Liver (tissue), 9 donors: ENCODE results near the gene MRPL41. TPM values are rescaled to one million over a fixed set of nuclear protein-coding genes. Genes with fewer than 3 reads are reported as not detected.

Experiments
- DNase-seq: peaks from one replicate; pipeline ENCODE4 v3.0.0-alpha.2; 2017; ENCODE audit warnings: low spot score
- H3K27ac ChIP-seq, 2 donors: one replicate each; pipeline ENCODE4 v1.7.0; 2013; ENCODE audit warnings: inconsistent platforms in 2 of 2, low read length in 2 of 2, control low read depth in 1 of 2, low read depth in 1 of 2, mild to moderate bottlenecking in 1 of 2
- H3K27me3 ChIP-seq, 4 donors: one replicate each; pipeline versions ENCODE4 v1.6.1 to v1.7.0; 2013; ENCODE audit warnings: low read length in 3 of 4, inconsistent platforms in 1 of 4, mild to moderate bottlenecking in 1 of 4, moderate library complexity in 1 of 4; ENCODE audit not compliant: control insufficient read depth in 4 of 4, insufficient read depth in 4 of 4
- H3K36me3 ChIP-seq, 4 donors: one replicate each; pipeline versions ENCODE4 v1.6.1 to v1.7.0; 2013; ENCODE audit warnings: low read length in 3 of 4, mild to moderate bottlenecking in 3 of 4, low read depth in 1 of 4, moderate library complexity in 1 of 4; ENCODE audit not compliant: control insufficient read depth in 4 of 4, insufficient read depth in 3 of 4
- H3K4me1 ChIP-seq, 4 donors: one replicate each; pipeline versions ENCODE4 v1.6.1 to v1.7.0; 2013; ENCODE audit warnings: low read length in 3 of 4, mild to moderate bottlenecking in 3 of 4, moderate library complexity in 1 of 4; ENCODE audit not compliant: control insufficient read depth in 4 of 4, insufficient read depth in 4 of 4
- H3K4me3 ChIP-seq, 3 donors: one replicate each; pipeline versions ENCODE4 v1.6.1 to v1.7.0; 2013; ENCODE audit warnings: low read length in 3 of 3, control low read depth in 1 of 3, low read depth in 1 of 3, mild to moderate bottlenecking in 1 of 3
- H3K9ac ChIP-seq, 2 donors: one replicate each; pipeline ENCODE4 v1.7.0; 2013; ENCODE audit warnings: low read length in 2 of 2, mild to moderate bottlenecking in 2 of 2, moderate library complexity in 2 of 2, control low read depth in 1 of 2, low read depth in 1 of 2
- H3K9me3 ChIP-seq, 4 donors: one replicate each; pipeline versions ENCODE4 v1.6.1 to v1.7.0; 2013; ENCODE audit warnings: low read length in 3 of 4; ENCODE audit not compliant: control insufficient read depth in 4 of 4
- ATF3 ChIP-seq: IDR thresholded peaks from 2 replicates; pipeline ENCODE4 v1.6.1; 2016; ENCODE audit warnings: antibody characterized with exemption
- CTCF ChIP-seq: fragments of 150-350 bp; IDR thresholded peaks from 2 replicates; pipeline ENCODE4 v1.5.1; 2017; ENCODE audit warnings: improper control_type of control experiment, low read depth, low read length; ENCODE audit not compliant: missing input control
- EGR1 ChIP-seq, 2 donors: IDR thresholded peaks; 2 replicates each; pipeline ENCODE4 v1.6.1; 2016 to 2018; ENCODE audit warnings: antibody characterized with exemption in 2 of 2, low read depth in 2 of 2
- FOXA1 ChIP-seq: IDR thresholded peaks from 2 replicates; pipeline ENCODE4 v1.6.1; 2016; ENCODE audit warnings: antibody characterized with exemption
- FOXA2 ChIP-seq: IDR thresholded peaks from 2 replicates; pipeline ENCODE4 v1.6.1; 2016; ENCODE audit warnings: antibody characterized with exemption
- GABPA ChIP-seq, 2 donors: IDR thresholded peaks in 1 of 2; conservative IDR thresholded peaks in 1 of 2; 2 replicates each; pipeline ENCODE4 v1.6.1; 2016; ENCODE audit warnings: antibody characterized with exemption in 2 of 2, mild to moderate bottlenecking in 1 of 2, moderate library complexity in 1 of 2
- HNF4A ChIP-seq, 2 donors: conservative IDR thresholded peaks; 2 replicates each; pipeline ENCODE4 v1.6.1; 2016; ENCODE audit warnings: antibody characterized with exemption in 2 of 2, mild to moderate bottlenecking in 2 of 2
- HNF4G ChIP-seq: IDR thresholded peaks from 2 replicates; pipeline ENCODE4 v1.6.1; 2016; ENCODE audit warnings: antibody characterized with exemption
- JUND ChIP-seq, 2 donors: IDR thresholded peaks; 2 replicates each; pipeline ENCODE4 v1.6.1; 2016; ENCODE audit warnings: antibody characterized with exemption in 2 of 2
- MAX ChIP-seq: IDR thresholded peaks from 2 replicates; pipeline ENCODE4 v1.6.1; 2016; ENCODE audit warnings: antibody characterized with exemption
- NR2F2 ChIP-seq: IDR thresholded peaks from 2 replicates; pipeline ENCODE4 v1.6.1; 2016; ENCODE audit warnings: antibody characterized with exemption
- RAD21 ChIP-seq, 2 donors: IDR thresholded peaks; 2 replicates each; pipeline ENCODE4 v1.6.1; 2016; ENCODE audit warnings: antibody characterized with exemption in 2 of 2, mild to moderate bottlenecking in 2 of 2
- REST ChIP-seq: IDR thresholded peaks from 2 replicates; pipeline ENCODE4 v1.6.1; 2016; ENCODE audit warnings: antibody characterized with exemption, mild to moderate bottlenecking
- RXRA ChIP-seq, 2 donors: IDR thresholded peaks; 2 replicates each; pipeline ENCODE4 v1.6.1; 2017 to 2018; ENCODE audit warnings: antibody characterized with exemption in 2 of 2, mild to moderate bottlenecking in 1 of 2
- SP1 ChIP-seq: IDR thresholded peaks from 2 replicates; pipeline ENCODE4 v1.6.1; 2018; ENCODE audit warnings: antibody characterized with exemption, mild to moderate bottlenecking
- TAF1 ChIP-seq: conservative IDR thresholded peaks from 2 replicates; pipeline ENCODE4 v1.6.1; 2016; ENCODE audit warnings: antibody characterized with exemption, mild to moderate bottlenecking
- YY1 ChIP-seq: IDR thresholded peaks from 2 replicates; pipeline ENCODE4 v1.6.1; 2016; ENCODE audit warnings: antibody characterized with exemption, mild to moderate bottlenecking
- ZBTB33 ChIP-seq: IDR thresholded peaks from 2 replicates; pipeline ENCODE4 v1.6.1; 2016; ENCODE audit warnings: antibody characterized with exemption
- WGBS: extraction: QIAGEN DNeasy Blood & Tissue Kit; methylation state at CpG from one replicate; pipeline ENCODE4 v1.1.7; 2013; 5-methylcytosine and 5-hydroxymethylcytosine counted together
- polyA plus RNA-seq, 2 donors: library from polyadenylated mRNA; stranded (reverse) in 1 of 2; unstranded in 1 of 2; fragments of 200-250 nt in 1 of 2; fragments of >200 nt in 1 of 2; fragmentation: Nextera tagmentation in 1 of 2; extraction: Ambion mirVana in 1 of 2; gene quantifications; one replicate each; pipeline versions ENCODE4 v1.2.1 to v1.2.3, GENCODE V29; 2013 to 2015
- total RNA-seq, 2 donors: library from RNA; depleted of rRNA; stranded (reverse); fragments of >200 nt; gene quantifications; one replicate each; pipeline ENCODE4 v1.2.3, GENCODE V29; 2014
- donor health status: healthy.
- donor health status: healthy.
- donor health status: healthy.
- donor health status: healthy.
- donor health status: healthy.

The MRPL41 gene
- total and polyA plus RNA-seq, 4 donors = 31.7 to 120 (median 49.3) TPM

GRCh38 chr9:137504432-137504777 is 47.3 kb upstream of the MRPL41 start:
- Histone ChIP-seq H3K27ac (no peak overlapping the region), H3K36me3 (peaks cover 0 to 23% (median 2%) of the 10 kb centered on the region in 4 donors), H3K4me3 (no peak overlapping the region), H3K9ac (no peak overlapping the region), H3K9me3 (no peaks in the 10 kb centered on the region), H3K27me3 (no peaks in the 10 kb centered on the region), H3K4me1 (no peaks in the 10 kb centered on the region)
- DNase-seq = no peak
- TF ChIP-seq SP1 = no peak
- no peak for TF ChIP-seq FOXA2
- TF ChIP-seq TAF1 = no peak
- no peak for TF ChIP-seq GABPA (IDR thresholded peaks at IDR 0.05 in 1 of 2, conservative IDR thresholded peaks at IDR 0.05 in 1 of 2)
- no peak for TF ChIP-seq JUND (IDR thresholded peaks at IDR 0.05)
- TF ChIP-seq HNF4A (conservative IDR thresholded peaks at IDR 0.05) = no peak
- no peak for TF ChIP-seq RAD21 (IDR thresholded peaks at IDR 0.05)
- no peak for TF ChIP-seq REST
- no peak for TF ChIP-seq HNF4G
- TF ChIP-seq ATF3 = no peak
- TF ChIP-seq MAX = no peak
- TF ChIP-seq ZBTB33 = no peak
- TF ChIP-seq FOXA1 = no peak
- TF ChIP-seq YY1 = no peak
- no peak for TF ChIP-seq RXRA (IDR thresholded peaks at IDR 0.05)
- no peak for TF ChIP-seq EGR1 (IDR thresholded peaks at IDR 0.05; ENCODE audit: low read depth in 2 of 2)
- TF ChIP-seq CTCF = no peak
- no peak for TF ChIP-seq NR2F2
- WGBS = 94% methylated on average over 7 of the region's 7 CpGs
